NCI-H1092 treated with DMSO at 0.1 percent for 48 hours (cell line): ENCODE measurements around the gene C1RL.

ENCODE experiments used
- DNase-seq: peaks from one replicate; lab custom pipeline; 2025; lab: John Stamatoyannopoulos, UW

Gene C1RL

GRCh38 chr12:7108796-7109571 lies at the start of gene C1RL:
TSS of gene C1RL (minus strand) at chr12:7109214. CDS start at chr12:7109180, 34 bp downstream.
- peak; percentile 53 for DNase-seq

DNA sequence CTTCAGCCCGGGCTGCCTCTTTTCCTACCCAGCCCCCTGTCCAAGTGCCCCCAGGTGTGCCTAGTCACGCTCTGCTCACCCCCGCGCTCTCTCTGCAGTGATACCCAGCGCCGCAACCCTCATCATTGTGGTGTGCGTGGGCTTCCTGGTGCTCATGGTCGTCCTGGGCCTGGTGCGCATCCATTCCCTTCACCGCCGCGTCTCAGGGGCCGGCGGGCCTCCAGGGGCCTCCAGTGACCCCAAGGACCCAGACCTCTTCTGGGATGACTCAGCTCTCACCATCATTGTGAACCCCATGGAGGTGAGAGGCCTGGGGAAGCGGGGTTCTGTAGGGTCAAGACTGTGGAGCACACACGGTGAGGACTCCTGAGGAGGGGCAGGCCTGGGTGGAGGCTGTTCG lies 48.4 kb upstream of the C1RL start:
- DNase-seq = no peak

DNA sequence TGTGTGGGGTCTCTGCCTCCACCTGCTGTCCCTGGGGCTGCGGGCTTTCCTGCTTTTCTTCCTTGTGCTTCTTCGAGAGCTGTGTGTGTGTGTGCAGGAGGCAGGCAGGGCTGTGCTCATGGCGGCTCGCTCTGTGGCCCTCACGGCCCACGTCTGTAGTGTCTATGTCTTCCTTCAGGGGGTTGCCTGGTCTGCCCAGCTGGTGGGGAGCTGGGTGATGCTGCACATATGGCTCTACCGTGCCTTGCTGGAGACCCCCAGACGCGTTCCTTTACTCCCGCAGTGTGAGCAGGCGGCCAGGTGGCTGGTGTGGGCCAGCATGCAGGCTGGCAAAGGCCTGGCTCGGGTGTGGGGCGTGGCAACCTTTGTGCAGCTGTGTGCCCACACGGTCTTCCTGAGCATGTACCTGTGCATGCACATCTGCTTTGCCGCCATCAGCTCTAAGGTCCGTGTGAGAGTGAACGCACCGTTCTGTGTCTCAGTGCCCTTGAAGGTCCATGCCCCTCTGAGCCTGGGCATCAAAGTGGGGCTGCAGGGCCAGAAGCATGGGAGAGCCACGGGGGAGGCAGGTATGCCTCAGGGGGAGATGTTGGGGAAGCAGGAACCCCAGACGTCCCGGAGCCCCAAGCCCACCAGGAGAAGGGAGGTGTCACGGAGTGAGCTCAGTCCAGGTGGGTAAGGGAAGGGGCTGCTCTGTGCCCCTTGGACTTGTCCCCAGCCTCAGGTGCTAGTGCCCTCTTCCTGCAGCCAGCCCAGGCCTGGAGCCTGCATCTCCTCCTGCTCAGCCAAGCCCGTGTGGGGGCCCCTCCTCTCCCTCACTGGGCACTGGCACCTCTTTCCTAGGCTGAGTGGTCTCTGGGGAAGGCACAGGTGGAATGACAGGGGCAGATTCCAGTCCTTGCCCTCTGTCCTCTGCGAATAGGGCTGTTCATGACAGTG lies 47.5 kb upstream of the C1RL start:
- no peak for DNase-seq

DNA sequence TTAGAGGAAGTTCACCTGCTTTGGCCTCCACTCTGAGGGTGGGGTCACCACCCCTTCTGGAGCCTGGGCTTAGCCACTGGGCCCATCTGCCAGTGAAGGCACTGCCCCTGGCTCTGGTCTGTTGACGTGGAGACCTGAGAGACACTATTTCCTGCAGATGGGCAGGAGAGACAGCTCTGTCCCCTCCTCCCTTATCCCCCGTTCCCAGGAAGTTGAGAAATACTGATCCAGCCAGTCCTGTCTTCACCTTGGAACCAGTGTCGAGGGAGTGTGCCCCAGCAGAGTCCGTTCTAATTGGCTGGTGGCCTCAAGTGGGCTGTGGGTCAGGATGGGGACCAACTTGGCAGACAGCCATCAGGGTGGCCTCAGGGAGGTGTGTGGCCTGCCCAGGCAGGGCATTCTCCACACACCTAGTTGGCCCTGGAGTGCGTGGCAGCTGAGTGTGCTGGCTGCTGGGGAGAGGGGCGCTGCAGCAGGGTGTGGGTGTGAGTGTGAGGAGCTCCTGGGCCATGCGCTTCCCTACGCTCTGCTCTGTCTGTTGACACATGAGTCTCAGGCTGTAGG lies 46.5 kb upstream of the C1RL start:
- DNase-seq = peak; percentile 9

- no peak for DNase-seq
Measured at GRCh38 chr12:7154901-7155470, 46.0 kb upstream of the C1RL start.

- no peak for DNase-seq
Measured at GRCh38 chr12:7154042-7154441, 45.0 kb upstream of the C1RL start.

DNA sequence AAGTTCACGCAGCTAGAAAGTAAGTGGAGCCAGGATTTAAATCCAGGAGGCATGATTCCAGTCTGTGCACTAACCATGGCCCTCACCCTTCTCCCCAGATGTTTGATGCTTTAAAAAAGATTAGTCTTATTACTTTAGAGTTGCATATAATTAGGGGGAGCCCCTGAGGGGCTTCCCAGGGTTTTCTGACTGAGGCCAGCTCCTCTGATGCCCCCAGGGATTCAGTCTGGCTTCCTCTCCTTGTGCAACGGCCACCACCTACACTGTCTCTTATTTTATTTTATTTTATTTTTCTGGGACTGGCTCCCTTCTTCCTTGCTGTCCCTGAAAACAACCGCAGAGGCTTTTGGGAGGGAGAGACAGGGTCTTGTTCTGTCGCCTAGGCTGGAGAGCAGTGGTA lies 43.8 kb upstream of the C1RL start:
- DNase-seq = no peak

DNA sequence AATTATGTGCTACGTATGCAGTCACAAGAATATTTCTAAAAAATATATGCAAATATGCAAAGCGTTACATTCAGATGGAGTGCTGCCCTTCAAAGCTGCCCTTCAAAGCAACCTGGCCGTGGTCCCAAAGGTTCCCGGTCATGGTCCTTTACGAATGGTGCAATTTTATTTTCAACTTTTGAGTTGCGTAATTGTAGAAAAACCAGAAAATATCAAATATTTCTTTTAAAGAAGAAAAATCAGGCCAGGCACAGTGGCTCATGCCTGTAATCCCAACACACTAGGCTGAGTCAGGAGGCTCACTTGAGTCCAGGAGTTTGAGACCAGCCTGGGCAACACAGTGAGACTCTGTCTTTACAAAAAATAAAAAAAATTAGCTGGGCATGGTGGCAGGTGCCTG lies 42.5 kb upstream of the C1RL start:
- no peak for DNase-seq

- no peak for DNase-seq
Measured at GRCh38 chr12:7150841-7151240, 41.8 kb upstream of the C1RL start.

DNA sequence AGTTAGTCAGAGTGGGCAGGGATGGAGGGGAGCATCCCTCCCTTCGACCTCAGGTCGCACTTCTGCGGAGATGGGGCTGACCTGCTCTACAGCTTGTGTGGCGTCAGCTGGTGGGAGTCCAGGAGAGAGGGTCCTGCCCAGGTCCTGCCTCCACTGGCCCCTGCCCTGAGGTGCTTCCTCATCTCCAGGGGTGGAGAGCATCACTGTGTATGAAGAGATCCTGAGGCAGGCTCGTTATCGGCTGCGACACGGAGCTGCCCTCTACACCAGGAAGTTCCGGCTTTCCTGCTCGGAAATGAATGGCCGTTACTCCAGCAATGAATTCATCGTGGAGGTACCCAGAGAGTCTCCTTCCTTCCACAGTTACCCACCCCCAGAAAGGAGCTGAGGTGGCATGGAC lies 41.3 kb upstream of the C1RL start:
- DNase-seq = no peak

- DNase-seq = no peak
Measured at GRCh38 chr12:7146906-7147305, 37.9 kb upstream of the C1RL start.

- DNase-seq = no peak
Measured at GRCh38 chr12:7146228-7146627, 37.2 kb upstream of the C1RL start.

GRCh38 chr12:7145671-7146070 lies 36.7 kb upstream of the C1RL start:
- no peak for DNase-seq

- peak; percentile 10 for DNase-seq
Measured at GRCh38 chr12:7144414-7145120, 35.6 kb upstream of the C1RL start.

- DNase-seq = no peak
Measured at GRCh38 chr12:7143564-7143963, 34.5 kb upstream of the C1RL start.

GRCh38 chr12:7142809-7143465 lies 33.9 kb upstream of the C1RL start:
- DNase-seq = no peak

- DNase-seq = peak; percentile 12
Measured at GRCh38 chr12:7142056-7142644, 33.1 kb upstream of the C1RL start.

DNA sequence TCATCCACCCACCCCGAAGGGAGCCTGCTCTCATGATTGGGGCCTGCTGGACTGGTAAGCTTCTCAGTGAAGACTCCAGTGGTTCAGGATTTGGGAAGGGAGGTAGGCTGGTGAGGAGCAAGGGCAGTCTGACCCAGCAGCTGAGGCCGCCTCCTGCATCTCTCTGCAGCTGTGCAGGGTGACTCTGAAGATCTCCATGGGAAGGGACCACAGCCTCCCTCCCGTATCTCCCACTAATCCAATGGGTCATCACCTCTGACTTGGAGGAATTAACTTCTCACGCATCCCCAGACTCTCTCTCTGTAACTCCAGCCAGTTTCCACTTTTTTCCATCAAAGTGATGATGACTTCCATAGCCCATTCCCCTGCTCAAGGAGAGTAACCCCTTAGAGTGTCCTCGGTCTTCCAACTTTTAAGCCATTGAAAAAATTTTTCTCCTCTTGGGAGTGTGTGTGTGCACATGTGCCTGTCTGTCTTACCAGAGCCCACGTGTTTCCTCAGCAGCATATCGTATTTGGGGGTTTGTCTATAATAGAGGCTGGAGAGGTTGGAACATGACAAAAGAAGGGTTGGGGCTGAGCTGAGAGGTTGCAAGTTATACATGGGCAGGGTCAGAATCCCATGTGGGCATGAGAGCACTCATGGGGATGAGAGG lies 32.5 kb upstream of the C1RL start:
- DNase-seq = no peak

DNA sequence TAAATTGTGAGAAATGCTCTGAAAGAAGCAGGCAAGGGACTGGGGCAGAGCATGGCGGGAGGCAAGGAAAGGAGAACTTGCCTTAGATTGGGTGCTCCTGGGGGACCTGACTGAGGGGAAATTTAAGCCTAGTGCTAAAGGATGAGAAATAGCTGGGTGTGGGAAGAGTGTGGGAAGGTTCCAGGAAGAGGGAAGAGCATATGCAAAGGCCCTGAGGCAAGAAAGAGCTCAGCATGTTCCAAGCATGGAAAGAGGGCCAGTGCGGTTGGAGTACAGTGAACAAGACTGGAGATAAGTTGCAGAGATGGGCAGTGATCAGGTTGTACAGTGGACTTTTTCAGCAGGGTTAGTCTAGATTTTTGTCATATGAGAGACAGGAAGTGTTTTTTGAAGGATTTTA lies 30.2 kb upstream of the C1RL start:
- DNase-seq = no peak

GRCh38 chr12:7137908-7138307 lies 28.9 kb upstream of the C1RL start:
- DNase-seq = no peak
